ENCODE data around the gene ENO1. TPM values are rescaled to one million over a fixed set of nuclear protein-coding genes. Genes with fewer than 3 reads are reported as not detected.
A peak's percentile ranks its signal among the peaks of the same experiment; 100 is the strongest.

The ENO1 gene
- total and polyA plus RNA-seq, 9 of the 15 experiments (the other 6 are each of a cell fraction or from before 2014, with no cell fraction given): 2,249 to 7,472 (median 2,868) TPM

- Histone ChIP-seq H3K4me3 (no peak overlapping the region), H2AFZ (ENCODE audit: low read depth, low read length) (no peak overlapping the region), H3K27ac (ENCODE audit: extremely low read depth, low read depth, low read length) (no peak overlapping the region), H3K9me1 (ENCODE audit: control insufficient read depth, insufficient read depth, low read length) (no peaks in the 10 kb centered on the region), H3K79me2 (ENCODE audit: control insufficient read depth, insufficient read depth, low read length) (no peaks in the 10 kb centered on the region), H4K20me1 (replicated peaks; ENCODE audit: control insufficient read depth, insufficient read depth, low read length) (no peaks in the 10 kb centered on the region), H3K4me1 (replicated peaks in 1 of 2; ENCODE audit: control insufficient read depth in 2 of 2, insufficient read depth in 2 of 2, low read length in 2 of 2) (peaks cover 4 to 7% of the 10 kb centered on the region in 2 experiments; a peak in 4 of 5 replicates), H3K27me3 (ENCODE audit: control insufficient read depth in 2 of 2, insufficient read depth in 2 of 2, low read length in 2 of 2) (peaks cover 2 to 14% of the 10 kb centered on the region in 2 experiments; a peak in 3 of 5 replicates), H3K4me2 (ENCODE audit: insufficient read depth, low read length) (no peak overlapping the region), H3K9ac (ENCODE audit: insufficient read depth in 1 of 2, low read depth in 2 of 2, low read length in 2 of 2) (no peak overlapping the region), H3K36me3 (ENCODE audit: control insufficient read depth, insufficient read depth, low read length) (no peaks in the 10 kb centered on the region), H3K9me3 (replicated peaks; ENCODE audit: control insufficient read depth, insufficient read depth, low read depth, low read length) (0 out of 2 replicates have a peak, but pooled peaks cover 2% of the 10 kb centered on the region)
- WGBS (ENCODE audit: insufficient coverage, low coverage, missing lambda C conversion rate): 44% methylated on average over 3 of the region's 3 CpGs
- no TSS peak for BruUV-seq (replicated peaks)
- intact Hi-C loops (cut with micrococcal nuclease): no loop called here
- ChIA-PET CTCF (ENCODE audit: low intra/inter-chr PET ratio) (no interaction called here), POLR2A (interaction anchor here (0.6 kb wide), 1 partner anchor 304 kb away, joined by 3 read pairs; no protein-coding TSS in a partner anchor)
- peak; percentile 55 for ATAC-seq
- in situ Hi-C loops (cut with MboI): no loop called here
- no peak for DNase-seq (ENCODE audit: extremely low read depth in 1 of 4, low spot score in 3 of 4)
- no peak for FAIRE-seq
- TF ChIP-seq REST (IDR thresholded peaks at IDR 0.05; ENCODE audit: borderline replicate concordance) (0 out of 2 replicates have a peak, but pooled peaks have one; percentile 14), REST (CRISPR knock-in tag; IDR thresholded peaks at IDR 0.05; ENCODE audit: low read depth) (no peak), ZBTB49 (CRISPR knock-in tag; IDR thresholded peaks at IDR 0.05; ENCODE audit: borderline replicate concordance) (no peak), ZNF668 (CRISPR knock-in tag; IDR thresholded peaks at IDR 0.05) (no peak), EHMT2 (IDR thresholded peaks at IDR 0.05) (0 out of 2 replicates have a peak, but pooled peaks have one; percentile 10), HDAC8 (tag; IDR thresholded peaks at IDR 0.05) (no peak), SPI1 (IDR thresholded peaks at IDR 0.05; ENCODE audit: borderline replicate concordance, low read depth, low read length) (0 out of 2 replicates have a peak, but pooled peaks have one; percentile 6), ZNF778 (CRISPR knock-in tag; IDR thresholded peaks at IDR 0.05) (no peak), CXXC5 (CRISPR knock-in tag; IDR thresholded peaks at IDR 0.05) (no peak), ATF1 (CRISPR knock-in tag; IDR thresholded peaks at IDR 0.05) (no peak), ATF1 (tag; IDR thresholded peaks at IDR 0.05) (no peak), POLR2AphosphoS2 (IDR thresholded peaks at IDR 0.05; ENCODE audit: low read length) (no peak)
Observed at GRCh38 chr1:8910331-8910730, 31.8 kb upstream of the ENO1 start.
